ENCODE results near the gene RXRB. TPM values are rescaled to one million over a fixed set of nuclear protein-coding genes. Genes with fewer than 3 reads are reported as not detected.

RXRB gene
- total and polyA plus RNA-seq, 2 of the 13 experiments (the other 11 are each of a cell fraction or from before 2014, with no cell fraction given) = 26.7 to 55.7 TPM

DNA sequence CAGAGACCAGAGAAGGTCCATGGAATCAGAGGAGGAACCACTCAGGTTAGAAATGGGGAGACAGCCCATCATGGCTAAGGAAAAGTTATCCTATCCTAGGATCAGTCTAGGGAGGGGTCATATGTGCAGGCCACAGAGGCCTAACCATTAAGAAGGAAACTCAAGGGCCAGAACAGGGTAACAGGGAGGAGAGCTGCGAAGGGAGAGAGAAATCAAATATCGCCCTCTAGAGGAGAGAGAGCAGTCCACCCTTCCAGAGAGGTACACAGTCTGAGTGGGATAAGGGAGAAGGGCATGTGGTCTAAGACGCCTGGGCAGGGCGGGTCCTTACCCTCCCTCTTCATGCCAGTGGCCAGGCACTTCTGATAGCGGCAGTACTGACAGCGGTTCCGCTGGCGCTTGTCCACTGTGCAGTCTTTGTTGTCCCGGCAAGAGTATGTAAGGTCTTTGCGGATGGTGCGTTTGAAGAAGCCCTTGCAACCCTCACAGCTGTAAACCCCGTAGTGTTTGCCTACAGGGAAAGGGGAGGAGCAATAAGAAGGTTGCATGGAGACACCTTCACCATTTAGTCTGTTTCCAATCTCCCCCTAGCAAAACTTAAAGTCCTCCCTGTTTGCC is 2.9 kb downstream of the RXRB start (continued):
- TF ChIP-seq ZFP41 (CRISPR knock-in tag; IDR thresholded peaks at IDR 0.05; ENCODE audit: borderline replicate concordance) (peak; percentile 74; the same call in 1 of the 2 replicates), GATAD1 (CRISPR knock-in tag; IDR thresholded peaks at IDR 0.05) (peak; percentile 59; the same call in 1 of the 2 replicates), CC2D1A (CRISPR knock-in tag; IDR thresholded peaks at IDR 0.05) (no peak), PATZ1 (CRISPR knock-in tag; IDR thresholded peaks at IDR 0.05) (peak; percentile 52), PAX8 (CRISPR knock-in tag; IDR thresholded peaks at IDR 0.05; ENCODE audit: borderline replicate concordance) (0 out of 2 replicates have a peak, but pooled peaks have one; percentile 30), NFYB (CRISPR knock-in tag; IDR thresholded peaks at IDR 0.05) (peak; percentile 19; the same call in 1 of the 2 replicates), MEF2D (CRISPR knock-in tag; IDR thresholded peaks at IDR 0.05) (no peak), KAT8 (CRISPR knock-in tag; IDR thresholded peaks at IDR 0.05) (peak; percentile 35; the same call in 1 of the 2 replicates), CTCF (CRISPR knock-in tag; IDR thresholded peaks at IDR 0.05) (peak; percentile 91), SAP130 (CRISPR knock-in tag; IDR thresholded peaks at IDR 0.05; ENCODE audit: low read depth) (peak; percentile 57), ARID3A (IDR thresholded peaks at IDR 0.05; ENCODE audit: low read depth, low read length) (0 out of 2 replicates have a peak, but pooled peaks have one; percentile 40), SMYD3 (CRISPR knock-in tag; IDR thresholded peaks at IDR 0.05) (no peak), ZNF143 (CRISPR knock-in tag; IDR thresholded peaks at IDR 0.05) (peak; percentile 11; the same call in 1 of the 2 replicates), RORA (CRISPR knock-in tag; IDR thresholded peaks at IDR 0.05) (no peak), TP53 (CRISPR knock-in tag; conservative IDR thresholded peaks at IDR 0.05) (no peak), EHMT2 (IDR thresholded peaks at IDR 0.05; ENCODE audit: borderline replicate concordance, low read depth, low read length) (no peak), HOXD1 (CRISPR knock-in tag; IDR thresholded peaks at IDR 0.05) (no peak), KAT7 (CRISPR knock-in tag; IDR thresholded peaks at IDR 0.05; ENCODE audit: borderline replicate concordance) (no peak), ASH2L (IDR thresholded peaks at IDR 0.05; ENCODE audit: insufficient read length, low read depth, low read length) (no peak), ZSCAN31 (CRISPR knock-in tag; IDR thresholded peaks at IDR 0.05; ENCODE audit: low read depth) (0 out of 2 replicates have a peak, but pooled peaks have one; percentile 18), ATF5 (CRISPR knock-in tag; IDR thresholded peaks at IDR 0.05; ENCODE audit: low read depth) (no peak; the same call in 1 of the 2 replicates)
- TF ChIP-seq, protein P1, sequence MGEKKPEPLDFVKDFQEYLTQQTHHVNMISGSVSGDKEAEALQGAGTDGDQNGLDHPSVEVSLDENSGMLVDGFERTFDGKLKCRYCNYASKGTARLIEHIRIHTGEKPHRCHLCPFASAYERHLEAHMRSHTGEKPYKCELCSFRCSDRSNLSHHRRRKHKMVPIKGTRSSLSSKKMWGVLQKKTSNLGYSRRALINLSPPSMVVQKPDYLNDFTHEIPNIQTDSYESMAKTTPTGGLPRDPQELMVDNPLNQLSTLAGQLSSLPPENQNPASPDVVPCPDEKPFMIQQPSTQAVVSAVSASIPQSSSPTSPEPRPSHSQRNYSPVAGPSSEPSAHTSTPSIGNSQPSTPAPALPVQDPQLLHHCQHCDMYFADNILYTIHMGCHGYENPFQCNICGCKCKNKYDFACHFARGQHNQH (CRISPR knock-in tag; IDR thresholded peaks at IDR 0.05) = 0 out of 2 replicates have a peak, but pooled peaks have one; percentile 14
